CD4-positive, alpha-beta T cell (primary cell): ENCODE measurements around the gene ZNF479. TPM values are rescaled to one million over a fixed set of nuclear protein-coding genes. Genes with fewer than 3 reads are reported as not detected.
"Not testable (repeated sequence)": the region's sequence is repeated elsewhere in the genome, so short reads cannot be mapped to it uniquely, and the experiment has no call there.

Experiments used
- ATAC-seq: fragments of 200-7000 bp; cut with Tn5 transposase; one replicate; pipeline ENCODE4 v1.10.0; 2022; ENCODE audit warnings: mild to moderate bottlenecking; ENCODE audit not compliant: poor library complexity
- CTCF ChIA-PET: fragments of 350-600 bp; sonication (Branson Sonifier 250); formaldehyde crosslinking; loops from one replicate; lab custom pipeline; 2021; ENCODE audit warnings: antibody characterized with exemption, inconsistent platforms; lab: Charles Lee
- POLR2A ChIA-PET: fragments of 350-600 bp; sonication (Branson Sonifier 250); formaldehyde crosslinking; loops from one replicate; lab custom pipeline; 2021; ENCODE audit warnings: antibody characterized with exemption, inconsistent platforms; lab: Charles Lee
- DNase-seq, 14 experiments: peaks; one replicate each; pipeline ENCODE4 v3.0.0-alpha.2; 2013 to 2020; ENCODE audit warnings: mixed read lengths in 2 of 14
- H3K27ac ChIP-seq, 2 donors: one replicate each; pipeline versions ENCODE4 v1.5.1 to v1.7.0; 2013; ENCODE audit warnings: low read length in 2 of 2, low read depth in 1 of 2, mild to moderate bottlenecking in 1 of 2
- H3K27me3 ChIP-seq, 2 experiments: 1 replicate in 1 of 2; 2 replicates in 1 of 2; pipeline versions ENCODE4 v1.6.1 to v1.7.0; 2013; ENCODE audit warnings: low read length in 2 of 2, control low read depth in 1 of 2, mild to moderate bottlenecking in 1 of 2, moderate library complexity in 1 of 2; ENCODE audit not compliant: insufficient read depth in 2 of 2, control insufficient read depth in 1 of 2
- H3K36me3 ChIP-seq: one replicate; pipeline ENCODE4 v1.6.1; 2013; ENCODE audit warnings: low read length, control low read depth; ENCODE audit not compliant: insufficient read depth
- H3K4me1 ChIP-seq: one replicate; pipeline ENCODE4 v1.6.1; 2013; ENCODE audit warnings: low read length, control low read depth; ENCODE audit not compliant: insufficient read depth
- H3K4me3 ChIP-seq: one replicate; pipeline ENCODE4 v1.5.1; 2013; ENCODE audit warnings: mild to moderate bottlenecking, low read length, moderate library complexity
- H3K9me3 ChIP-seq, 2 experiments: 1 replicate in 1 of 2; 2 replicates in 1 of 2; pipeline versions ENCODE4 v1.6.1 to v1.7.0; 2013; ENCODE audit warnings: low read length in 2 of 2, mild to moderate bottlenecking in 2 of 2, control low read depth in 1 of 2, moderate library complexity in 1 of 2; ENCODE audit not compliant: control insufficient read depth in 1 of 2, insufficient read depth in 1 of 2
- H3K27ac Mint-ChIP-seq: one replicate; pipeline ENCODE4 v1.8.0; 2020; ENCODE audit warnings: mixed read lengths
- H3K27me3 Mint-ChIP-seq: one replicate; pipeline ENCODE4 v1.8.0; 2021; ENCODE audit warnings: mixed read lengths
- H3K36me3 Mint-ChIP-seq: one replicate; pipeline ENCODE4 v1.8.0; 2021; ENCODE audit warnings: low read depth, mixed read lengths
- H3K4me1 Mint-ChIP-seq: one replicate; pipeline ENCODE4 v1.8.0; 2021; ENCODE audit warnings: low read depth, mixed read lengths
- H3K4me3 Mint-ChIP-seq: one replicate; pipeline ENCODE4 v1.8.0; 2020; ENCODE audit warnings: mild to moderate bottlenecking, mixed read lengths
- H3K9me3 Mint-ChIP-seq: one replicate; pipeline ENCODE4 v1.8.0; 2020; ENCODE audit warnings: mixed read lengths
- intact Hi-C, 2 experiments: fragments of 100-400 bp; cut with DNase I in 1 of 2; cut with micrococcal nuclease in 1 of 2; formaldehyde crosslinking; loops; one replicate each; pipeline versions ENCODE4 v1.15.1 to v1.9.0; 2023 to 2025; cut with DNase I, micrococcal nuclease
- total RNA-seq, 174 experiments: library from RNA in 2 of 174; stranded (reverse) in 2 of 174; gene quantifications; one replicate each; pipeline ENCODE4 v1.2.3 and lab custom pipeline; 2021 to 2026
- TF ChIP-seq, protein P1 (sequence below): fragments of 200-600 bp; IDR thresholded peaks from one replicate; pipeline ENCODE4 v1.8.0; 2022; ENCODE audit warnings: antibody characterized with exemption, mild to moderate bottlenecking

ZNF479 gene
- total RNA-seq, 2 experiments from 2014 or later, result not detected

- Histone ChIP-seq H3K9me3 (peaks cover 23 to 51% of the 10 kb centered on the region in 2 experiments), H3K27ac (no peak overlapping the region), H3K36me3 (no peaks in the 10 kb centered on the region), H3K4me1 (no peaks in the 10 kb centered on the region), H3K4me3 (no peak overlapping the region), H3K27me3 (no peaks in the 10 kb centered on the region)
- TF ChIP-seq, protein P1, sequence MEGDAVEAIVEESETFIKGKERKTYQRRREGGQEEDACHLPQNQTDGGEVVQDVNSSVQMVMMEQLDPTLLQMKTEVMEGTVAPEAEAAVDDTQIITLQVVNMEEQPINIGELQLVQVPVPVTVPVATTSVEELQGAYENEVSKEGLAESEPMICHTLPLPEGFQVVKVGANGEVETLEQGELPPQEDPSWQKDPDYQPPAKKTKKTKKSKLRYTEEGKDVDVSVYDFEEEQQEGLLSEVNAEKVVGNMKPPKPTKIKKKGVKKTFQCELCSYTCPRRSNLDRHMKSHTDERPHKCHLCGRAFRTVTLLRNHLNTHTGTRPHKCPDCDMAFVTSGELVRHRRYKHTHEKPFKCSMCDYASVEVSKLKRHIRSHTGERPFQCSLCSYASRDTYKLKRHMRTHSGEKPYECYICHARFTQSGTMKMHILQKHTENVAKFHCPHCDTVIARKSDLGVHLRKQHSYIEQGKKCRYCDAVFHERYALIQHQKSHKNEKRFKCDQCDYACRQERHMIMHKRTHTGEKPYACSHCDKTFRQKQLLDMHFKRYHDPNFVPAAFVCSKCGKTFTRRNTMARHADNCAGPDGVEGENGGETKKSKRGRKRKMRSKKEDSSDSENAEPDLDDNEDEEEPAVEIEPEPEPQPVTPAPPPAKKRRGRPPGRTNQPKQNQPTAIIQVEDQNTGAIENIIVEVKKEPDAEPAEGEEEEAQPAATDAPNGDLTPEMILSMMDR, result no peak
- CTCF ChIA-PET, result no interaction called here
- ATAC-seq, result no peak
- DNase-seq, result no peak
- no peak overlapping the region for H3K4me3 Mint-ChIP-seq
- H3K9me3 Mint-ChIP-seq, result peaks cover 10% of the 10 kb centered on the region
- intact Hi-C loops, result no loop called here
- H3K4me1 Mint-ChIP-seq, result no peaks in the 10 kb centered on the region
- H3K27ac Mint-ChIP-seq, result no peak overlapping the region
- POLR2A ChIA-PET, result no interaction called here
- no peaks in the 10 kb centered on the region for H3K27me3 Mint-ChIP-seq
- H3K36me3 Mint-ChIP-seq, result peaks cover 7% of the 10 kb centered on the region
These were observed 33.2 kb upstream of the ZNF479 start for GRCh38 chr7:57165285-57165899.

DNA sequence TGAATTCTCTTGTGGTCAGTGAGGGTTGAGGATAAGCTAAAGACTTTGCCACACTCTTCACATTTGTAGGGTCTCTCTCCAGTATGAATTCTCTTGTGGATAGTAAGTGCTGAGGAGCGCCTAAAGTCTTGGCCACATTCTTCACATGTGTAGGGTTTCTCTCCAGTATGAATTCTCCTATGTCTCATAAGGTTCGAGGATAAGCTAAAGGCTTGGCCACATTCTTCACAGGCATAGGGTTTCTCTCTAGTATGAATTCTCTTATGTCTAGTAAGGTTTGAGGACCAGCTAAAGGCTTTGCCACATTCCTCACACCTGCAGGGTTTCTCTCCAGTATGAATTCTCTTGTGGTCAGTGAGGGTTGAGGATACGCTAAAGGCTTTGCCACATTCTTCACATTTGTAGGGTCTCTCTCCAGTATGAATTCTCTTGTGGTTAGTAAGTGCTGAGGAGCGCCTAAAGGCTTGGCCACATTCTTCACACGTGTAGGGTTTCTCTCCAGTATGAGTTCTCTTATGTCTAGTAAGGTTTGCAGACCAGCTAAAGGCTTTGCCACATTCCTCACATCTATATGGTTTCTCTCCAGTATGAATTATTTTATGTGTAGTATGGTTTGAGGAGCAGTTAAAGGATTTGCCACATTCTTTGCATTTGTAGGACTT lies 12.0 kb downstream of the ZNF479 start:
- ATAC-seq, H3K36me3 Mint-ChIP-seq, DNase-seq, H3K27ac ChIP-seq, H3K4me1 Mint-ChIP-seq, H3K27ac Mint-ChIP-seq, intact Hi-C loops, H3K4me3 Mint-ChIP-seq, H3K27me3 ChIP-seq, CTCF ChIA-PET, H3K4me3 ChIP-seq, POLR2A ChIA-PET, H3K4me1 ChIP-seq, H3K27me3 Mint-ChIP-seq, H3K9me3 Mint-ChIP-seq, H3K36me3 ChIP-seq: not testable (repeated sequence)
- peaks cover 0 to 15% of the 10 kb centered on the region in 2 experiments for H3K9me3 ChIP-seq
